Activated CD8-positive, alpha-beta T cell treated with anti-CD3 and anti-CD28 coated beads for 36 hours (primary cell): ENCODE results near the gene C12orf42. TPM values are rescaled to one million over a fixed set of nuclear protein-coding genes. Genes with fewer than 3 reads are reported as not detected.

Experiments used
- ATAC-seq: fragments of 200-7000 bp; cut with Tn5 transposase; one replicate; pipeline ENCODE4 v1.10.0; 2021; ENCODE audit warnings: mild to moderate bottlenecking, moderate library complexity
- CTCF ChIA-PET: fragments of 350-600 bp; sonication (Branson Sonifier 250); formaldehyde crosslinking; loops from one replicate; lab custom pipeline; 2021; ENCODE audit warnings: antibody characterized with exemption; lab: Charles Lee
- POLR2A ChIA-PET: fragments of 350-600 bp; sonication (Branson Sonifier 250); formaldehyde crosslinking; loops from one replicate; lab custom pipeline; 2021; ENCODE audit warnings: antibody characterized with exemption; lab: Charles Lee
- DNase-seq: peaks from one replicate; pipeline ENCODE4 v3.0.0-alpha.2; 2020
- H3K27ac Mint-ChIP-seq: one replicate; pipeline ENCODE4 v1.8.0; 2021; ENCODE audit warnings: mild to moderate bottlenecking, mixed read lengths
- H3K27me3 Mint-ChIP-seq: one replicate; pipeline ENCODE4 v1.8.0; 2021; ENCODE audit warnings: mixed read lengths
- H3K36me3 Mint-ChIP-seq: one replicate; pipeline ENCODE4 v1.8.0; 2021; ENCODE audit warnings: low read depth, mixed read lengths
- H3K4me1 Mint-ChIP-seq: one replicate; pipeline ENCODE4 v1.8.0; 2021; ENCODE audit warnings: low read depth, mixed read lengths
- H3K4me3 Mint-ChIP-seq: one replicate; pipeline ENCODE4 v1.8.0; 2021; ENCODE audit warnings: mild to moderate bottlenecking, moderate library complexity, mixed read lengths
- H3K9me3 Mint-ChIP-seq: one replicate; pipeline ENCODE4 v1.8.0; 2021; ENCODE audit warnings: mixed read lengths
- intact Hi-C: fragments of 100-400 bp; cut with micrococcal nuclease; formaldehyde crosslinking; loops from one replicate; pipeline ENCODE4 v1.10.0; 2022
- total RNA-seq, 2 experiments: library from RNA; stranded (reverse); gene quantifications; one replicate each; pipeline ENCODE4 v1.2.3, GENCODE V29; 2021
- TF ChIP-seq, protein P1 (sequence below): fragments of 200-600 bp; IDR thresholded peaks from one replicate; pipeline ENCODE4 v1.8.0; 2022; ENCODE audit warnings: antibody characterized with exemption, mild to moderate bottlenecking

Gene C12orf42
- total RNA-seq, 2 experiments from 2014 or later, result 0.49 to 1.4 TPM

DNA sequence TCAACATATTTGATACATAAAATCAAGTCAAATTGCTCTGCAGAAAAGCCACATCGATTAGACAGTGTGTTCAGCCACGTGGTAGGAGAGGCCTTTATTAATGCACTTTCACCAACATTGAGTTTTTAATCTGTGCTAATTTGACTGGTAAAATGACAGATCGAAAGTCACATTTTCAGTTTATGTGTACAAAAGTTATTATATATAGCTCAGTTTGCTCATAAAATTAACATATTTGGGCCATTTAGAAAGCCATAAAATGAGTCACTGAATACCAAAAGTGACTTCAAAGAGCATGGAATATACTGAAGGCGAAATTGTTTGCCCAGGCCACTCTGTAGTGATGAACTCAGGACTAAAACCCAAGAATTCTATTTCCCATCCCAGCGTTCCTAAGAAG, 26.0 kb downstream of the C12orf42 start:
- CTCF ChIA-PET, result no interaction called here
- ATAC-seq (no peak), DNase-seq (no peak)
- H3K27me3 Mint-ChIP-seq, result no peaks in the 10 kb centered on the region
- H3K4me3 Mint-ChIP-seq, result no peak overlapping the region
- intact Hi-C loops, result no loop called here
- peaks cover 17% of the 10 kb centered on the region for H3K4me1 Mint-ChIP-seq
- H3K27ac Mint-ChIP-seq, result no peak overlapping the region
- H3K9me3 Mint-ChIP-seq, result peaks cover 4% of the 10 kb centered on the region
- TF ChIP-seq, protein P1, sequence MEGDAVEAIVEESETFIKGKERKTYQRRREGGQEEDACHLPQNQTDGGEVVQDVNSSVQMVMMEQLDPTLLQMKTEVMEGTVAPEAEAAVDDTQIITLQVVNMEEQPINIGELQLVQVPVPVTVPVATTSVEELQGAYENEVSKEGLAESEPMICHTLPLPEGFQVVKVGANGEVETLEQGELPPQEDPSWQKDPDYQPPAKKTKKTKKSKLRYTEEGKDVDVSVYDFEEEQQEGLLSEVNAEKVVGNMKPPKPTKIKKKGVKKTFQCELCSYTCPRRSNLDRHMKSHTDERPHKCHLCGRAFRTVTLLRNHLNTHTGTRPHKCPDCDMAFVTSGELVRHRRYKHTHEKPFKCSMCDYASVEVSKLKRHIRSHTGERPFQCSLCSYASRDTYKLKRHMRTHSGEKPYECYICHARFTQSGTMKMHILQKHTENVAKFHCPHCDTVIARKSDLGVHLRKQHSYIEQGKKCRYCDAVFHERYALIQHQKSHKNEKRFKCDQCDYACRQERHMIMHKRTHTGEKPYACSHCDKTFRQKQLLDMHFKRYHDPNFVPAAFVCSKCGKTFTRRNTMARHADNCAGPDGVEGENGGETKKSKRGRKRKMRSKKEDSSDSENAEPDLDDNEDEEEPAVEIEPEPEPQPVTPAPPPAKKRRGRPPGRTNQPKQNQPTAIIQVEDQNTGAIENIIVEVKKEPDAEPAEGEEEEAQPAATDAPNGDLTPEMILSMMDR, result no peak
- POLR2A ChIA-PET, result interaction anchor here (1.1 kb wide), 1 partner anchor 25 kb away, joined by 4 read pairs; no protein-coding TSS in a partner anchor
- H3K36me3 Mint-ChIP-seq, result no peaks in the 10 kb centered on the region

DNA sequence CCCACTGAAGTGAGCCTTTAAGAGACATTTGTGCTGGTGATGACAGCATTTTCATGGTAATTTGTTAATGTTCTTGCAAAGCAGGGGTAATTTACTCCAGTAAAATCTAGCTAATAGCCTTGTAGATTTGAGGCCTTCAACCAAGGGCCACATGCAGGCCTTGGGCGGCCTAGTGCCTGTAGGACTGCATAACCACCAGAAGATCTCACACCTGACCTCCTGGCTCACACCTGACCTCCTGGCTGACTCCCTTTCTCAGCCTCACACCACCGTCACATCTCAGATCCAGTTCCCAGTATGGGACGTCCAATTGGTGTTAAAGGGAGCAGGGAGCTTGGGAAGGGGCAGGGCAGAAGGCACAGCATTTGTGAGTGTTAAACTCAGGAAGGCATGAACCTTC, 26.9 kb downstream of the C12orf42 start:
- TF ChIP-seq, protein P1, result no peak
- H3K9me3 Mint-ChIP-seq, result peaks cover 4% of the 10 kb centered on the region
- ATAC-seq (no peak), DNase-seq (no peak)
- H3K27ac Mint-ChIP-seq, result no peak overlapping the region
- H3K36me3 Mint-ChIP-seq, result no peaks in the 10 kb centered on the region
- H3K27me3 Mint-ChIP-seq, result no peaks in the 10 kb centered on the region
- H3K4me3 Mint-ChIP-seq, result no peak overlapping the region
- ChIA-PET POLR2A (interaction anchor here (1.1 kb wide), 1 partner anchor 24 kb away, joined by 4 read pairs; no protein-coding TSS in a partner anchor), CTCF (no interaction called here)
- intact Hi-C loops, result no loop called here
- H3K4me1 Mint-ChIP-seq, result peaks cover 17% of the 10 kb centered on the region

DNA sequence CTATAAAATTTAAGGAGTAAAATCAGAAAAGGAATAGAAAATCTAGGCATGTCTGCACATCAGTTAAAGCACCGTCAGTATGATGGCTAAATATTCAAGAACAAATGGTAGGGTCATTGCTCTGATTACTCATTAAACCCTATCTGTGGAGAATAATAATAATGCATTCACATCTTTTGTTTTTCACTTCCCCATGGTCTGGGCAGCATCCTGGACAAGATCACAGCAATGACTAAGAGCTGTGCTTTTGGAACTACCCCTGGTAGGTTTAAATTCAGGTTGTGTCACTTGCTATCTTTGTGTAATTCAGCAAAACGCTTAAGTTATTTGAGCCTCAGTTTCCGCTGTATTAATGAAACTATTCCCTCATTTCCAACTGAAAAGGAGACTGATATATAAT, 33.1 kb downstream of the C12orf42 start:
- peaks cover 6% of the 10 kb centered on the region for H3K9me3 Mint-ChIP-seq
- no peaks in the 10 kb centered on the region for H3K27me3 Mint-ChIP-seq
- ChIA-PET CTCF (interaction anchor here (1.8 kb wide), 1 partner anchor 19 kb away, joined by 5 read pairs; no protein-coding TSS in a partner anchor), POLR2A (interaction anchor here (1.5 kb wide), 1 partner anchor 11 kb away, joined by 6 read pairs; no protein-coding TSS in a partner anchor)
- TF ChIP-seq, protein P1, result no peak
- DNase-seq (no peak), ATAC-seq (no peak)
- H3K4me1 Mint-ChIP-seq, result peaks cover 12% of the 10 kb centered on the region
- no peaks in the 10 kb centered on the region for H3K36me3 Mint-ChIP-seq
- no peak overlapping the region for H3K4me3 Mint-ChIP-seq
- H3K27ac Mint-ChIP-seq, result no peak overlapping the region
- intact Hi-C loops, result no loop called here

DNA sequence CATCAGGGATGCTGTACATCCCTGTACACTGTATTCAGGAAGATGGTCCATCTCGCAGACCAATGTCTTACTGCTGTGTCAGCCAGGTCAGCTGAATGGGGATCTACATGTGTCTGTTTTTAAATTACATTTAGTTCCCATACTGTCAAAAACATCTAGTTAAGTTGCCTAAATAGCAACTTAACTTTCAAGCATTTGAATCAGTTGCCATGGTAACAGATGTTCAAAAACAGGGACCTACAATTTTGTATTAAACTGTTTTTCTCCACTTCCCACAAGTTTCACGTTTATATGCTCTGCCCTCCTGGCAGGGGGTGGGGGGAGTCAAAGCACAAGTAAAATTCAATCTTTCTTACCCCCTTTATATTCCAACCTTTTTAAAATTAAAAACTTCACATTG, 38.3 kb downstream of the C12orf42 start:
- H3K4me1 Mint-ChIP-seq, result peaks cover 41% of the 10 kb centered on the region
- no peaks in the 10 kb centered on the region for H3K9me3 Mint-ChIP-seq
- no peak overlapping the region for H3K4me3 Mint-ChIP-seq
- intact Hi-C loops, result no loop called here
- CTCF ChIA-PET, result no interaction called here
- DNase-seq (no peak), ATAC-seq (no peak)
- no peak overlapping the region for H3K27ac Mint-ChIP-seq
- POLR2A ChIA-PET, result interaction anchor here (0.5 kb wide), 1 partner anchor 37 kb away, joined by 3 read pairs; no protein-coding TSS in a partner anchor
- TF ChIP-seq, protein P1, result no peak
- H3K27me3 Mint-ChIP-seq, result no peaks in the 10 kb centered on the region
- no peaks in the 10 kb centered on the region for H3K36me3 Mint-ChIP-seq

DNA sequence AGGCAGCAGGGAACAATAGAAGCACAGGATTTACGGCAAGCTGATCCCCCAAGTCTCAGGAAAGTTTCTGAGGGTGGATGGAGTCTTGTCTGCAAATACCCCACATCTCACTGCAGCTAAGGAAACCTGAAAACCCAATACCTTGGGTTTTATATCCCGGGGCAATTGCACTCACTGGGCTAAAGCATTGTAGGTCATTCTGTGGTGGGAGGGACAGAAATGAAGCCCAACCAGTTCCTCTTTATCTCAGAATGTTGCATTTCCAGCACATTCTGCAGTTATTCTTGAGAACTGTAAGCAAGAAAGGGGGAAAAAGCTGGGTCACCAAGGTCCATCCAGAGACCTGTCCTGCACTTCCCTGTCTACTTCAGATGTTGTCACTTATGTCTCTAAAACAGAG, 39.8 kb downstream of the C12orf42 start:
- H3K4me1 Mint-ChIP-seq, result peaks cover 41% of the 10 kb centered on the region
- peaks cover 1% of the 10 kb centered on the region for H3K9me3 Mint-ChIP-seq
- no peak for DNase-seq
- intact Hi-C loops, result no loop called here
- no peak for ATAC-seq
- H3K4me3 Mint-ChIP-seq, result no peak overlapping the region
- H3K36me3 Mint-ChIP-seq, result no peaks in the 10 kb centered on the region
- no peak overlapping the region for H3K27ac Mint-ChIP-seq
- no peaks in the 10 kb centered on the region for H3K27me3 Mint-ChIP-seq
- CTCF ChIA-PET, result no interaction called here
- POLR2A ChIA-PET, result no interaction called here
- TF ChIP-seq, protein P1, result no peak
